ENCODE results near the gene HEATR5A.

HEATR5A gene

DNA sequence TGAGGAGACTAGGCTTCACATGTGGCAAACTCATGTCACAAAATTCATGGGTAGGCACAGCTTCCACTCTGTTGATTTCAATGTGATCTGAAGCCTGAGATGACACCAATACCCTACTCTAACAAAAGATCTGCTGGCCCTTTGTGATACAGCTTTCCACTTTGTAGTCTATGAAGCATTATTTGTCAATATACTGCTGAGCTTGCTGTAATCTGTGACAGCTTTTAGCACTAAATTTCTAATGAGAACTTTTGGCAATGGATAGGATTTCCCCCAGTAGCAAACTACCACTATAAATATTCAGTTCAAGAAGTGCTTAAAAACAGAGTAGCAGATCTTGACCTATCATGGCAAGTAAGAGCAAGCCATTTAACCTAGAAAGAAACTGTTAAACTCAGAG, 5.6 kb upstream of the HEATR5A start:
- no peak for DNase-seq

- DNase-seq, result no peak
Measured at GRCh38 chr14:31421200-31421599, 850 bp upstream of the HEATR5A start.

GRCh38 chr14:31419967-31420318, 407 bp downstream of the HEATR5A start:
- peak; percentile 62 for DNase-seq

DNA sequence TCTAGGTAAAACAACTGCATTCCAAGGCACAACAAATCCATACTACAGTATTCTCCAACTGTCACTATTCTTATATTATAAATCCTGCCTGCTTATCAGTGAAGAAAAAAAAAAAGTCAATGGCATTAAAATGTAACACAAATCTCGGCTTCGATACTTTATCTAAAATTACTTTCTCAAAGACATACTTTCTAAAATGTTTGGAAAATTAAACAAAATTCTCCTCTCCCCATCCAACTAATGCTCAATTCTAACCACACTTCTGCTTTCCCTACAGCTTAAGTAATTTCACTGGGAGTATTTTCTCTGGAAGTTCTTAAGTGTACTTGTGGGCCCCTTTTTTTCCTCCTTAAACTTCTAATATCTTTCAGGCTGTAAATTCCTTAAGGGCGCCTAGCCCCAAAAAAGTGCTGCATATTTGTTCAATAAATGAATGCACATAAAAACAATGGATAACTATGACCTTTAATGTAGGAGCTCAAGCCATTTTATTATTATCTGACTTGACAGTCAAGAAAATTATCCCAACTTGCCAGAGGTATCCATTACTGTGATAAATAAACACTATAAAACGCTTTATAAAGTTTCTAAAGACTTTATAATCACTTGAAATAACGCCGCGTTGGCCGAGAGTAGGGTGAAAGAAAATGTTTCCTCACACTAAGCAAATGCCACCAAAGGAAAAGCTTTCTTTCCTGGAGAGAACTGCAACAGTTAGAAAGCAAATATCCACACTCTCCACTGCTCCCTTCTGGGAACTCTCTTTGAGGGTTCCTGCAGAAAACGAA, 977 bp downstream of the HEATR5A start:
- no peak for DNase-seq

- no peak for DNase-seq
Measured at GRCh38 chr14:31418440-31418839, 1.9 kb downstream of the HEATR5A start.

GRCh38 chr14:31414190-31414833, 6.0 kb downstream of the HEATR5A start:
- DNase-seq, result no peak

DNA sequence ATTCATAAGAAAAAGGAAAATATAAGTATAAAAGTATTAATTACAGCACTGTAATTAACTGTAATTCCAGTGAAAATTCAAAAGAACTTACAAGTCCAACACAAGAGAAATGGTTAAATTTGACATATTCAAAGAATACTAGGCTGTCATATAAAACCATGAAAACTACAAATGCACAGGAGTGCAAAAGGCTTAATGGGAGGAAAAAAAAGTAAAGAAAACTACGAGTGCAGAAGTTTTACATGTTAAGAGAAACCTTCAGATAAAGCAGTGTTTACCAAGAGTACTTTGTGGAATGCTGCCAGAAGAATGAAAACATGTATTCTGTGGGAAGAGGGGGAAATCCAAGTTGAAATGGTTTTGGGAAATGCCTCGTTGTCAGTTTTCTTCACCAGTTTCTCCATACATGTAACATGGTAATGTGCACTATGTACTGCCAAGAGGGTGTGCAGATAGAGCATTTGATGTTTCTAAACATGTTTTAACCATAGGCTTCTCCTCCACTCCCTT, 9.1 kb downstream of the HEATR5A start:
- DNase-seq, result no peak

- no peak for DNase-seq
Measured at GRCh38 chr14:31410048-31410650, 10.2 kb downstream of the HEATR5A start.

DNA sequence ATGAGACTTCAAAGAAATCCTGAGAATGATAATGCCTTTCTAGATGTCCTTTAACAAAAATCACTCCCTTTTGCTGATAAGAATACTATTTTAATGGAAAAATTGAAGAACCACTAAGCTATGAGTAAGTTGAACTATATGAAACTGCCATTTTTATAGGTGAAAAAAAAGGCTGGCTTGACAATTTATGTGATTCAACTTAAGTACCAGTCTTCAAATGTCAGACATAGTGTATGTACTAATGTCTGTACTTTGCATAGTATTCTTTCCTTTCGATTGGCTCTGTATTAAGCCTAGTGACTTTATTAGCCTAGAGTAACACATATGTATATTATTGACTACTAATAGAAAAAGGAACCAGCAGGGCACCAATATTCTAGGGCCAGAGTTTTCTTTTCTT, 11.9 kb downstream of the HEATR5A start:
- no peak for DNase-seq

GRCh38 chr14:31405599-31406232, 14.6 kb downstream of the HEATR5A start:
- no peak for DNase-seq

DNA sequence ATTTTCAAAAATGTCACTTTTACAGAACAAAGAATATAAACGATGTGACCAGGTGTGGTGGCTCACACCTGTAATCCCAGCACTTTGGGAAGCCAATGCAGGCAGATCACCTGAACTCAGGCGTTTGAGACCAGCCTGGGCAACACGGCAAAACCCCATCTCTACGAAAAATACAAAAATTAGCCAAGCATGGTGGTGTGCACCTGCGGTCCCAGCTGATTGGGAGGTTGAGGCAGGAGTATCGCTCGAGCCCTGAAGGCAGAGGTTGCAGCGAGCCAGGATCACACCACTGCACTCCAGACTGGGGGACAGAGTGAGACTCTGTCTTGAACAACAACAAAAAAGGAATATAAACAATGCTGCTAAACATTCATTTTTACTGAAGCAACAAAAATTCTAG, 15.2 kb downstream of the HEATR5A start:
- DNase-seq, result no peak

DNA sequence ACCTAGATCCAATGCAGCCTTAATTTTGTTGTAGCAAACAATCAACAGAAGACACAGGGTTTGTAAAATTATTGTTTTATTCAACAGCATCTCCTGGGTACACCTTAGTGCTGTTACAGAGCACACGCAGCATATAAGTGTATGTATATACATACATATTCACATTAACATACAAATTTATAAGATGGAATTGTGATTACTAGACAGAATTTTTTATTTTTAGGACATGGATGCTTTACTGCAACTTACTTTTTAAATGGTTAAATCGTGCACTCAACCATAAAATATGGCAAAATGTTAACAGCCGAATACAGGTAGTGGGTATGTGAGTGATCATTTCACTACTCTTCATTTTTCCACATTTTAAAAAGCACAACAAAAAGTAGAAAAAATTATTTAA, 16.6 kb downstream of the HEATR5A start:
- DNase-seq, result no peak

DNA sequence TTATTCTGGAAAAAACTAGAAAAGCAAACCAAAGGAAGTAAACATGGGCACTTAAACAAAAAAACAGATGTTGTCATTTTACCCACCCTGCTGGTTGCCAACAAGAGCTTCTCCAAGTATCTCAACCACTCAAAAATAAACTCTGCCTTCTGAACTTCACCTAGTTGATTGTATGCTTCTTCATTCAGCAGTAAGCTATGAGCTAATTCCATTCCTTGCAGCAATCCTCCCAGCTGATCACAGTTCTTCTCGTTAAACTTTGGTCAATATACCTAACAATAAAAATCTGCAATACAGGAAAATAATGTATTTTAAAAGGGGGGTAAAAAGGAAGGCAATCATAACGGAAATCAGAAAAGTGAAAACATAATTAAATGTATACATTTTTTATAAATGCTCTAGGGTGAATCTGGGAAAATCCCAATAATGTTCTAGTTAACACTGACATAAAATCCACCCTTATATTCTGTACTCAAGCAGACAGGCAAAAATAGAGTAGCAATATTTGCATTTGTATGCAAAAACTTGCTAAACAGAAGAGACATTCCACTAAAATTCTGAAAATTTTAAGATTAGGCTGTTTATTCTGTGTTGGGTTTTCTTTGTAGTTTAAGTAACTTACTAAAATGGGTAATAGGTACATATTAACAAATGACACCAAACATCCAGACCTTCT, 17.4 kb downstream of the HEATR5A start:
- DNase-seq, result no peak

- no peak for DNase-seq
Measured at GRCh38 chr14:31401369-31401932, 18.9 kb downstream of the HEATR5A start.

- DNase-seq, result no peak
Measured at GRCh38 chr14:31400031-31400638, 20.2 kb downstream of the HEATR5A start.

DNA sequence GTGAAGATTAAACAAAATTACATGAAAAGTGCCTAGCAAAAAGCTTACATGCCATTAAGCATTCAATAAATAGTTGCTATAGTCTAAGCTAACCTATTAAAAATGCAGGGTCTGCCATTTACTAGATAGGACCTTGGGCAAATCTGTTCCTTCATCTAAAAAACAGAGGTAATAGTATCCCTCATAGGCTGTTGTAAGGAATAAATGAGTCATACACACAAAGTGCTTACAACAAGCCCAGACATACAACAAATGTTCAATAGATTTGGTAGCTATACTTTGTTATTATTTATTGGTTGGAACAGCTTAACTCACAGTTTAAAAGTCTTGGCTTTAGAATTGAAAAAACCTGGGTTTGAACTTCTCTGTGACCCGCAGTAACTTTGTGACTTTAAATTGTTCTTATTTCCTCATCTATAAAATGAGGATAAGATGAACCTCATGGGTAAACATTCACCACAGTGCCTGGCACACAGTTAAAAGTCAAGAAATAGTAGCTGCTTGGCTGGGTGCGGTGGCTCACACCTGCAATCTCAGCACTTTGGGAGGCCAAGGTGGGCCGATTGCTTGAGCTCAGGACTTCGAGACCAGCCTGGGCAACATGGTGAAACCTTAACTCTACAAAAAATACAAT, 24.7 kb downstream of the HEATR5A start:
- no peak for DNase-seq

- no peak for DNase-seq
Measured at GRCh38 chr14:31395119-31395518, 25.2 kb downstream of the HEATR5A start.

DNA sequence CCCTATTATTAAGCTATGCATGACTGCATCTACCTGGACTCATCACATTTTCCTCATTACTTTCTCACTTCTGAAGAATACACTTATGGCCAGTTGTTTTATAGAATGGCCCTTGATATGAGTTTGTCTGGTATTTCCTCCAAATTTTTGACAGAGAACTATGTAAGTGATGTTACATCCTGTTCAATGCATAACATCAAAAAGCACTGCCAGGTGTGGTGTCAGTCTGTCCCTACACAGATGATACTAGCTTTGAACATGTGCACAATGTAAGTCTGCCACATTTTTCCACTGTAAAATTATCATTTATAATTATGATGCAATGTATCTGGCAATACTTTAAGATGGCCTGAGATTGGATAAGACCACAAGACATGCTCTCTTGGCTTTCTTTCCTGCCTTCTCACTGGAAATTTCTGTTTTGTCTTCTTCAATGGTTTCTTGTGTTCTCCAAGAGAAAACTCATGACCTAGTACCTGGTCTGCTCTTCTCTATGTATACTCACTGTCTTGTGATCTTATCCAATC, 28.3 kb downstream of the HEATR5A start:
- DNase-seq, result no peak

DNA sequence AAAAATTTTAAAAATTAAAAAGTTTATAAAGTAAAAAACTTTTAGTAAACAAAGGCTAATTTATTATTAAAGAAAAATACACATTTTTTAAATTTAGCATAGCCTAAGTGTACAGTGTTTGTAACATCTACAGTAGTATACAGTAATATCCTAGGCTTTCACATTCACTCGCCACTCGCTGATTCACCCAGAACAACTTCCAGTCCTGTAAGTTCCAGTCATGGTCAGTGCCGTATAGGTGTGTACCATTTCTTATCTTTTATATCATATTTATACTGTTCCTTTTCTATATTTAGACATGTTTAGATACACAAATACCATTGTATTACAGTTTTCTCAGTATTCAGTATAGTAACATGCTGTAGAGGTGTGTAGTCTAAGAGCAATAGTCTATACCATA, 28.9 kb downstream of the HEATR5A start:
- DNase-seq, result no peak

- no peak for DNase-seq
Measured at GRCh38 chr14:31389946-31390345, 30.4 kb downstream of the HEATR5A start.

GRCh38 chr14:31388687-31389413, 31.5 kb downstream of the HEATR5A start:
- DNase-seq, result no peak
